GM12872 (cell line): ENCODE results near the gene HNRNPAB.

Experiments used
- CTCF ChIP-seq: IDR thresholded peaks from 3 replicates; pipeline ENCODE4 v1.5.1; 2011; ENCODE audit warnings: low read depth, mild to moderate bottlenecking, low read length, moderate library complexity; ENCODE audit not compliant: insufficient read depth

The HNRNPAB gene

GRCh38 chr5:178215280-178216002, 11.1 kb downstream of the HNRNPAB start:
- no peak for TF ChIP-seq CTCF

- TF ChIP-seq CTCF = no peak
Observed at GRCh38 chr5:178216088-178216534, 11.8 kb downstream of the HNRNPAB start.

- no peak for TF ChIP-seq CTCF
Observed at GRCh38 chr5:178216779-178217178, 12.4 kb downstream of the HNRNPAB start.

GRCh38 chr5:178218237-178218776, 14.0 kb downstream of the HNRNPAB start:
- TF ChIP-seq CTCF = no peak

GRCh38 chr5:178218827-178219226, 14.5 kb downstream of the HNRNPAB start:
- TF ChIP-seq CTCF = no peak

- no peak for TF ChIP-seq CTCF
Observed at GRCh38 chr5:178221282-178221681, 16.9 kb downstream of the HNRNPAB start.

- TF ChIP-seq CTCF = no peak
Observed at GRCh38 chr5:178221853-178222252, 17.5 kb downstream of the HNRNPAB start.
